H1 (cell line): Measurements from ENCODE around the gene RNF144A. TPM values are rescaled to one million over a fixed set of nuclear protein-coding genes. Genes with fewer than 3 reads are reported as not detected.

Source experiments
- CTCF ChIA-PET: fragments of 300-600 bp; sonication (Branson Sonifier 250); formaldehyde crosslinking; loops from one replicate; lab custom pipeline; 2021; ENCODE audit not compliant: partially characterized antibody; lab: Charles Lee
- POLR2A ChIA-PET: fragments of 300-600 bp; sonication (Branson Sonifier 250); formaldehyde crosslinking; loops from one replicate; lab custom pipeline; 2021; ENCODE audit warnings: inconsistent platforms; ENCODE audit not compliant: partially characterized antibody; lab: Charles Lee
- DNase-seq, 2 experiments: peaks; one replicate each; pipeline versions ENCODE4 v3.0.0 to v3.0.0-alpha.2; 2010 to 2022; ENCODE audit warnings: low spot score in 2 of 2, low read depth in 1 of 2, mixed read lengths in 1 of 2
- FAIRE-seq: peaks from 2 replicates; lab custom pipeline; 2011; peaks lifted over from hg19 to GRCh38; lab: Jason Lieb, UNC
- H2AFZ ChIP-seq: 2 replicates; pipeline ENCODE4 v1.8.1; 2012; ENCODE audit warnings: low read length, inconsistent platforms
- H2AK5ac ChIP-seq: 2 replicates; pipeline ENCODE4 v1.6.1; 2013; ENCODE audit warnings: low read depth, low read length
- H2BK120ac ChIP-seq: replicated peaks from 2 replicates; pipeline ENCODE3; 2013; ENCODE audit warnings: low read depth, low read length, inconsistent platforms
- H2BK12ac ChIP-seq: 2 replicates; pipeline ENCODE4 v1.6.1; 2013; ENCODE audit warnings: low read depth, low read length
- H2BK15ac ChIP-seq: 2 replicates; pipeline ENCODE4 v1.6.1; 2013; ENCODE audit warnings: low read length
- H2BK20ac ChIP-seq: 2 replicates; pipeline ENCODE4 v1.6.1; 2013; ENCODE audit warnings: low read length
- H2BK5ac ChIP-seq: 2 replicates; pipeline ENCODE4 v1.6.1; 2013; ENCODE audit warnings: low read depth, low read length
- H3K14ac ChIP-seq: 2 replicates; pipeline ENCODE4 v1.6.1; 2013; ENCODE audit warnings: inconsistent platforms; ENCODE audit not compliant: insufficient read length
- H3K18ac ChIP-seq: 2 replicates; pipeline ENCODE4 v1.6.1; 2013; ENCODE audit warnings: low read length; ENCODE audit errors: extremely low read depth
- H3K23ac ChIP-seq: 2 replicates; pipeline ENCODE4 v1.6.1; 2013; ENCODE audit warnings: inconsistent platforms; ENCODE audit not compliant: insufficient read length
- H3K23me2 ChIP-seq: 2 replicates; pipeline ENCODE4 v1.6.1; 2013; ENCODE audit warnings: low read depth, low read length
- H3K27ac ChIP-seq: 2 replicates; pipeline ENCODE4 v1.6.1; 2011; ENCODE audit warnings: low read depth, low read length, inconsistent platforms
- H3K27me3 ChIP-seq, 4 experiments: replicated peaks in 1 of 4; 1 replicate in 1 of 4; 2 replicates in 3 of 4; pipeline versions ENCODE4 v1.6.1 to v1.8.1; 2011 to 2013; ENCODE audit warnings: low read length in 3 of 4, mild to moderate bottlenecking in 3 of 4, inconsistent platforms in 2 of 4, mixed read lengths in 2 of 4, moderate library complexity in 1 of 4; ENCODE audit not compliant: control insufficient read depth in 3 of 4, insufficient read depth in 3 of 4; ENCODE audit errors: extremely low read depth in 1 of 4
- H3K36me3 ChIP-seq, 4 experiments: 2 replicates each; pipeline versions ENCODE4 v1.6.1 to v1.8.1; 2011 to 2013; ENCODE audit warnings: mild to moderate bottlenecking in 4 of 4, low read length in 3 of 4, moderate library complexity in 2 of 4, control low read depth in 1 of 4, inconsistent platforms in 1 of 4; ENCODE audit not compliant: insufficient read depth in 4 of 4, control insufficient read depth in 2 of 4
- H3K4ac ChIP-seq: replicated peaks from 2 replicates; pipeline ENCODE3; 2013; ENCODE audit warnings: low read length, low read depth, mixed read lengths, inconsistent platforms; ENCODE audit not compliant: insufficient read length
- H3K4me1 ChIP-seq, 4 experiments: replicated peaks in 1 of 4; 1 replicate in 1 of 4; 2 replicates in 3 of 4; pipeline versions ENCODE4 v1.6.1 to v1.8.1; 2011 to 2013; ENCODE audit warnings: low read length in 3 of 4, inconsistent platforms in 2 of 4, mixed read lengths in 1 of 4; ENCODE audit not compliant: insufficient read depth in 4 of 4, control insufficient read depth in 3 of 4
- H3K4me2 ChIP-seq, 2 experiments: 2 replicates each; pipeline versions ENCODE4 v1.6.1 to v1.8.1; 2011 to 2013; ENCODE audit warnings: low read depth in 2 of 2, low read length in 2 of 2, control low read depth in 1 of 2, inconsistent platforms in 1 of 2, mild to moderate bottlenecking in 1 of 2; ENCODE audit not compliant: insufficient read depth in 1 of 2
- H3K4me3 ChIP-seq, 4 experiments: fragments of 200-600, 300-600 bp in 1 of 4; sonication (generic), shearing (Covaris generic), sonication (Bioruptor Twin) in 1 of 4; 2 replicates each; pipeline versions ENCODE4 v1.5.1 to v1.8.1; 2011 to 2016; ENCODE audit warnings: low read length in 4 of 4, low read depth in 3 of 4, control low read depth in 2 of 4, inconsistent platforms in 2 of 4, mild to moderate bottlenecking in 2 of 4, mixed read lengths in 1 of 4, moderate library complexity in 1 of 4; ENCODE audit not compliant: insufficient read depth in 2 of 4; ENCODE audit errors: extremely low read depth in 1 of 4
- H3K56ac ChIP-seq: replicated peaks from 2 replicates; pipeline ENCODE3; 2013; ENCODE audit warnings: low read depth, mild to moderate bottlenecking, mixed read lengths, low read length, inconsistent platforms; ENCODE audit not compliant: insufficient read length
- H3K79me1 ChIP-seq: 2 replicates; pipeline ENCODE4 v1.6.1; 2013; ENCODE audit warnings: low read depth, low read length, control low read depth
- H3K79me2 ChIP-seq, 2 experiments: 2 replicates each; pipeline versions ENCODE4 v1.6.1 to v1.8.1; 2012 to 2013; ENCODE audit warnings: low read length in 2 of 2, mild to moderate bottlenecking in 2 of 2, inconsistent platforms in 1 of 2; ENCODE audit not compliant: insufficient read depth in 2 of 2, control insufficient read depth in 1 of 2
- H3K9ac ChIP-seq, 4 experiments: replicated peaks in 1 of 4; 1 replicate in 1 of 4; 2 replicates in 3 of 4; pipeline versions ENCODE4 v1.6.1 to v1.8.1; 2011 to 2013; ENCODE audit warnings: low read depth in 3 of 4, low read length in 3 of 4, control low read depth in 2 of 4, mild to moderate bottlenecking in 2 of 4, moderate library complexity in 2 of 4, inconsistent platforms in 1 of 4; ENCODE audit errors: extremely low read depth in 1 of 4
- H3K9me3 ChIP-seq, 2 experiments: 2 replicates each; pipeline versions ENCODE4 v1.6.1 to v1.8.1; 2012 to 2013; ENCODE audit warnings: mild to moderate bottlenecking in 2 of 2, moderate library complexity in 2 of 2, control low read depth in 1 of 2, inconsistent platforms in 1 of 2, low read depth in 1 of 2, low read length in 1 of 2, mixed read lengths in 1 of 2; ENCODE audit not compliant: insufficient read depth in 2 of 2
- H4K20me1 ChIP-seq, 2 experiments: replicated peaks in 1 of 2; 2 replicates each; pipeline versions ENCODE3 to v1.8.1; 2011 to 2013; ENCODE audit warnings: inconsistent platforms in 2 of 2, low read length in 2 of 2, mild to moderate bottlenecking in 1 of 2; ENCODE audit not compliant: insufficient read depth in 2 of 2, control insufficient read depth in 1 of 2
- H4K5ac ChIP-seq: 2 replicates; pipeline ENCODE4 v1.6.1; 2013; ENCODE audit warnings: low read length, low read depth, mixed read lengths, inconsistent platforms; ENCODE audit not compliant: insufficient read length
- H4K8ac ChIP-seq: 2 replicates; pipeline ENCODE4 v1.8.0; 2013; ENCODE audit warnings: mild to moderate bottlenecking, moderate library complexity, low read length, inconsistent platforms; ENCODE audit not compliant: insufficient read depth; ENCODE audit errors: extremely low read depth
- H4K91ac ChIP-seq: replicated peaks from 2 replicates; pipeline ENCODE3; 2013; ENCODE audit warnings: low read length, mixed read lengths, inconsistent platforms; ENCODE audit not compliant: insufficient read length
- BCL11A ChIP-seq, 2 experiments: IDR thresholded peaks; one replicate each; pipeline ENCODE4 v1.6.1; 2011; ENCODE audit warnings: low read depth in 2 of 2, low read length in 2 of 2, mild to moderate bottlenecking in 2 of 2
- GTF2F1 ChIP-seq: IDR thresholded peaks from 2 replicates; pipeline ENCODE4 v1.6.1; 2012; ENCODE audit warnings: low read depth, low read length, improper control_type of control experiment, borderline replicate concordance
- HDAC6 ChIP-seq: IDR thresholded peaks from one replicate; pipeline ENCODE4 v1.7.1; 2012; ENCODE audit warnings: low read depth, mild to moderate bottlenecking, inconsistent platforms, low read length, moderate library complexity
- KDM1A ChIP-seq: fragments of 200-600, 300-600 bp; sonication (generic); IDR thresholded peaks from 2 replicates; pipeline ENCODE4 v1.7.1; 2016; ENCODE audit warnings: mild to moderate bottlenecking, low read length, borderline replicate concordance
- POU5F1 ChIP-seq: IDR thresholded peaks from 2 replicates; pipeline ENCODE4 v1.6.1; 2011; ENCODE audit warnings: low read depth, mild to moderate bottlenecking, low read length, moderate library complexity
- RBBP5 ChIP-seq: IDR thresholded peaks from 2 replicates; pipeline ENCODE4 v1.7.1; 2012; ENCODE audit warnings: low read depth, mild to moderate bottlenecking, inconsistent platforms, low read length, moderate library complexity, borderline replicate concordance
- ZNF274 ChIP-seq: IDR thresholded peaks from 2 replicates; pipeline ENCODE4 v1.7.0; 2012; ENCODE audit warnings: low read length, borderline replicate concordance; ENCODE audit errors: extremely low read depth
- WGBS, 2 experiments: shearing (Covaris generic) in 1 of 2; methylation state at CpG; one replicate each; pipeline versions ENCODE4 v1.1.6 to v1.1.7; 2013 to 2015; ENCODE audit warnings: low lambda C conversion rate in 2 of 2, mixed read lengths in 2 of 2, inconsistent platforms in 1 of 2, low coverage in 1 of 2, missing lambda C conversion rate in 1 of 2; ENCODE audit not compliant: insufficient replicate concordance in 2 of 2, insufficient coverage in 1 of 2, insufficient read length in 1 of 2; ENCODE audit errors: extremely low coverage in 1 of 2, missing lambda C conversion rate in 1 of 2; 5-methylcytosine and 5-hydroxymethylcytosine counted together
- polyA plus RNA-seq, 7 experiments: library from polyadenylated mRNA; depleted of rRNA in 3 of 7; stranded (reverse) in 5 of 7; unstranded in 2 of 7; fragments of >200 nt in 5 of 7; fragments of 200-250 nt in 2 of 7; gene quantifications; 1 replicate in 5 of 7; 2 replicates in 1 of 7; 4 replicates in 1 of 7; pipeline versions ENCODE4 v1.2.1 to v1.2.3, GENCODE V29; 2011 to 2013; ENCODE audit warnings: missing spikeins in 2 of 7, mixed read lengths in 2 of 7
- total RNA-seq: library from RNA; stranded (reverse); fragmentation: NEBNext Ultra II Directional; extraction: Animal tissue kit (Norgen Biotek cat#: 25700); gene quantifications from 2 replicates; pipeline ENCODE4 v1.2.1, GENCODE V29; 2021
- TF ChIP-seq, protein P1 (sequence below): IDR thresholded peaks from 2 replicates; pipeline ENCODE4 v1.6.1; 2011; ENCODE audit warnings: low read length, improper control_type of control experiment
- TF ChIP-seq, protein P2 (sequence below), 3 experiments: IDR thresholded peaks; 1 replicate in 2 of 3; 2 replicates in 1 of 3; pipeline versions ENCODE4 v1.5.1 to v1.6.1; 2011; ENCODE audit warnings: low read length in 3 of 3, mild to moderate bottlenecking in 3 of 3, inconsistent platforms in 2 of 3, low read depth in 1 of 3, moderate library complexity in 1 of 3; ENCODE audit not compliant: insufficient read depth in 1 of 3; ENCODE audit errors: control extremely low read depth in 1 of 3
- TF ChIP-seq, protein P3 (sequence below): IDR thresholded peaks from 2 replicates; pipeline ENCODE4 v1.6.1; 2012; ENCODE audit warnings: inconsistent platforms

RNF144A gene
- total and polyA plus RNA-seq, 2 of the 8 experiments (the other 6 are each of a cell fraction or from before 2014, with no cell fraction given) = 14.0 to 15.0 TPM

DNA sequence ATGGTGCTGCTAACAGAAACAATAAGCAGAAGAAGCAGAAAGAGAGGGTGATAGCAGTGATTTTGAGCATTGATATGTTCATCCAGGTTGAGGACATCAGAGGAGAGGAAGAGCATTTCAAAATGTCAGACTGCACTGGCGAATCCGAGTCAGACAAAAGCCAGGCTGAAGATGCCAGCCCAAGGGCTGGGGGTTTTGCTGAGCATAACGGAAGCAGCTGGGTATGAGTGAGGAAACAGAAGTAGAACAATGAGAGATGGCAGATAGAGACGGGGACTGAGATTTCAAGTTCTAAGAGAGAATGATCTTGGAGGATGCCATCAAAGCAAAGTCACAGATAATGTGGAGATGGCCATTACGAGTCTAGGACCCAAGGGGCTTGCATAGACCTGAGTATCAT lies 151.2 kb downstream of the RNF144A start:
- no peak overlapping the region for H2BK5ac ChIP-seq
- H4K8ac ChIP-seq = no peak overlapping the region
- no peaks in the 10 kb centered on the region for H3K27me3 ChIP-seq
- no peaks in the 10 kb centered on the region for H4K20me1 ChIP-seq
- H4K5ac ChIP-seq = no peak overlapping the region
- no peaks in the 10 kb centered on the region for H3K23me2 ChIP-seq
- H3K79me1 ChIP-seq = no peaks in the 10 kb centered on the region; the same call in 1 of the 2 replicates
- H2BK12ac ChIP-seq = no peak overlapping the region
- H3K4ac ChIP-seq = no peak overlapping the region
- H2AK5ac ChIP-seq = no peak overlapping the region
- CTCF ChIA-PET = interaction anchor here (6.4 kb wide), 1 partner anchor 25 kb away, joined by 47 read pairs; no protein-coding TSS in a partner anchor
- no peak overlapping the region for H2BK20ac ChIP-seq
- H2AFZ ChIP-seq = no peak overlapping the region
- H4K91ac ChIP-seq = no peak overlapping the region
- no peak overlapping the region for H3K27ac ChIP-seq
- H3K14ac ChIP-seq = no peak overlapping the region
- DNase-seq = no peak
- no peak for FAIRE-seq
- H3K9ac ChIP-seq = no peak overlapping the region
- peaks cover 0 to 3% (median 0%) of the 10 kb centered on the region in 4 experiments; a peak in 1 of 8 replicates for H3K36me3 ChIP-seq
- H3K4me2 ChIP-seq = no peak overlapping the region
- H2BK15ac ChIP-seq = no peak overlapping the region
- no peak overlapping the region for H2BK120ac ChIP-seq
- H3K4me3 ChIP-seq = no peak overlapping the region
- WGBS, 2 experiments = 90% methylated on average over 5 of the region's 5 CpGs; no CpG with 5 or more reads in 1 of the 2 experiments
- no peak overlapping the region for H3K18ac ChIP-seq
- H3K23ac ChIP-seq = no peak overlapping the region
- H3K4me1 ChIP-seq = no peaks in the 10 kb centered on the region
- 0 out of 4 replicates have a peak, but pooled peaks cover 0 to 6% of the 10 kb centered on the region in 2 experiments for H3K9me3 ChIP-seq
- POLR2A ChIA-PET = no interaction called here
- H3K79me2 ChIP-seq = no peaks in the 10 kb centered on the region
- H3K56ac ChIP-seq = no peak overlapping the region
- no peak for TF ChIP-seq POU5F1
- no peak for TF ChIP-seq HDAC6
- TF ChIP-seq KDM1A = no peak
- TF ChIP-seq, protein P1, sequence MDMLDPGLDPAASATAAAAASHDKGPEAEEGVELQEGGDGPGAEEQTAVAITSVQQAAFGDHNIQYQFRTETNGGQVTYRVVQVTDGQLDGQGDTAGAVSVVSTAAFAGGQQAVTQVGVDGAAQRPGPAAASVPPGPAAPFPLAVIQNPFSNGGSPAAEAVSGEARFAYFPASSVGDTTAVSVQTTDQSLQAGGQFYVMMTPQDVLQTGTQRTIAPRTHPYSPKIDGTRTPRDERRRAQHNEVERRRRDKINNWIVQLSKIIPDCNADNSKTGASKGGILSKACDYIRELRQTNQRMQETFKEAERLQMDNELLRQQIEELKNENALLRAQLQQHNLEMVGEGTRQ = no peak
- TF ChIP-seq, protein P2, sequence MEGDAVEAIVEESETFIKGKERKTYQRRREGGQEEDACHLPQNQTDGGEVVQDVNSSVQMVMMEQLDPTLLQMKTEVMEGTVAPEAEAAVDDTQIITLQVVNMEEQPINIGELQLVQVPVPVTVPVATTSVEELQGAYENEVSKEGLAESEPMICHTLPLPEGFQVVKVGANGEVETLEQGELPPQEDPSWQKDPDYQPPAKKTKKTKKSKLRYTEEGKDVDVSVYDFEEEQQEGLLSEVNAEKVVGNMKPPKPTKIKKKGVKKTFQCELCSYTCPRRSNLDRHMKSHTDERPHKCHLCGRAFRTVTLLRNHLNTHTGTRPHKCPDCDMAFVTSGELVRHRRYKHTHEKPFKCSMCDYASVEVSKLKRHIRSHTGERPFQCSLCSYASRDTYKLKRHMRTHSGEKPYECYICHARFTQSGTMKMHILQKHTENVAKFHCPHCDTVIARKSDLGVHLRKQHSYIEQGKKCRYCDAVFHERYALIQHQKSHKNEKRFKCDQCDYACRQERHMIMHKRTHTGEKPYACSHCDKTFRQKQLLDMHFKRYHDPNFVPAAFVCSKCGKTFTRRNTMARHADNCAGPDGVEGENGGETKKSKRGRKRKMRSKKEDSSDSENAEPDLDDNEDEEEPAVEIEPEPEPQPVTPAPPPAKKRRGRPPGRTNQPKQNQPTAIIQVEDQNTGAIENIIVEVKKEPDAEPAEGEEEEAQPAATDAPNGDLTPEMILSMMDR (IDR thresholded peaks at IDR 0.05; ENCODE audit: control extremely low read depth in 1 of 3, insufficient read depth in 1 of 3, low read depth in 1 of 3, low read length in 3 of 3) = no peak
- no peak for TF ChIP-seq BCL11A (IDR thresholded peaks at IDR 0.05; ENCODE audit: low read depth in 2 of 2, low read length in 2 of 2)
- no peak for TF ChIP-seq RBBP5
- no peak for TF ChIP-seq ZNF274
- no peak for TF ChIP-seq GTF2F1
- TF ChIP-seq, protein P3, sequence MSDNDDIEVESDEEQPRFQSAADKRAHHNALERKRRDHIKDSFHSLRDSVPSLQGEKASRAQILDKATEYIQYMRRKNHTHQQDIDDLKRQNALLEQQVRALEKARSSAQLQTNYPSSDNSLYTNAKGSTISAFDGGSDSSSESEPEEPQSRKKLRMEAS = no peak
